Ovary (tissue), 10 donors: ENCODE results near the gene MRPS18C. TPM values are rescaled to one million over a fixed set of nuclear protein-coding genes. Genes with fewer than 3 reads are reported as not detected.
A peak's percentile ranks its signal among the peaks of the same experiment; 100 is the strongest.

Experiments used
- DNase-seq, 5 donors: peaks; one replicate each; pipeline ENCODE4 v3.0.0-alpha.2; 2019 to 2020
- H3K27ac ChIP-seq, 2 donors: fragments of 200-600 bp; one replicate each; pipeline versions ENCODE4 v1.5.1 to v1.8.0; 2019 to 2022
- H3K27me3 ChIP-seq: fragments of 200-600 bp; one replicate; pipeline ENCODE4 v1.8.0; 2022
- H3K36me3 ChIP-seq: fragments of 200-600 bp; sonication (generic); one replicate; pipeline ENCODE4 v1.5.1; 2019
- H3K4me1 ChIP-seq: one replicate; pipeline ENCODE4 v1.8.1; 2013; ENCODE audit warnings: mild to moderate bottlenecking, moderate library complexity; ENCODE audit not compliant: insufficient read depth
- H3K4me3 ChIP-seq: fragments of 200-600 bp; sonication (generic); one replicate; pipeline ENCODE4 v1.5.1; 2017
- H3K9me3 ChIP-seq, 2 donors: fragments of 200-600 bp in 1 of 2; sonication (generic) in 1 of 2; one replicate each; pipeline versions ENCODE4 v1.5.1 to v1.8.1; 2013 to 2019; ENCODE audit warnings: mild to moderate bottlenecking in 1 of 2, moderate library complexity in 1 of 2
- EP300 ChIP-seq: sonication (generic); formaldehyde crosslinking; IDR thresholded peaks from one replicate; pipeline ENCODE4 v1.6.1; 2017; ENCODE audit warnings: antibody characterized with exemption
- POLR2A ChIP-seq: fragments of 450-650 bp; IDR thresholded peaks from one replicate; pipeline ENCODE4 v1.6.1; 2017; ENCODE audit warnings: antibody characterized with exemption, mild to moderate bottlenecking, moderate library complexity
- WGBS, 3 donors: extraction: QIAGEN DNeasy Blood & Tissue Kit in 1 of 3; methylation state at CpG; one replicate each; pipeline versions ENCODE4 v1.1.5 to v1.1.7; 2013 to 2017; 5-methylcytosine and 5-hydroxymethylcytosine counted together
- intact Hi-C, 4 donors: fragments of 100-400 bp; cut with DNase I; formaldehyde crosslinking; loops; one replicate each; pipeline versions ENCODE4 v1.11.0 to v1.15.1; 2022 to 2023
- long read RNA-seq, 3 donors: library from polyadenylated mRNA in 2 of 3; unstranded in 2 of 3; transcript quantifications; one replicate each; pipeline ENCODE4 v2.0.0 and lab custom pipeline, GENCODE V29; 2021 to 2026
- polyA plus RNA-seq, 2 donors: library from polyadenylated mRNA; stranded (reverse); fragments of 200-250 nt in 1 of 2; fragments of 350-450 nt in 1 of 2; fragmentation: Illumina TruSeq in 1 of 2; extraction: RNeasy Lipid Tissue Mini Kit (QIAGEN cat#74804) in 1 of 2; gene quantifications; one replicate each; pipeline ENCODE4 v1.2.3, GENCODE V29; 2013 to 2014
- total RNA-seq, 7 donors: library from RNA; depleted of rRNA in 2 of 7; stranded (reverse); fragments of >200 nt in 2 of 7; fragmentation: NEBNext Ultra II Directional in 3 of 7; extraction: Animal tissue kit (Norgen Biotek cat#: 25700) in 3 of 7; gene quantifications; one replicate each; pipeline versions ENCODE4 v1.1.0 to v1.2.4, GENCODE V29; 2016 to 2023
- TF ChIP-seq, protein P1 (sequence below), 3 donors: fragments of 450-650 bp in 2 of 3; fragments of 200-600 bp in 1 of 3; IDR thresholded peaks; one replicate each; pipeline versions ENCODE4 v1.5.1 to v1.8.0; 2016 to 2022; ENCODE audit warnings: antibody characterized with exemption in 3 of 3, mild to moderate bottlenecking in 1 of 3
- donor health status: DM: no; HTN: no; CAD: no; lungs with moderate emphysema.
- donor health status: DM: no; HTN: no; CAD: no.
- donor health status: Bipolar disorder and iron deficiency.
- donor health status: DM: yes; HTN: yes; CAD: no.
- donor health status: DM: no; HTN: no; CAD: no.
- donor health status: DM: yes; HTN: yes; CAD: no.

MRPS18C gene
- total RNA-seq (10 to 100 TPM; 13.0 to 47.5 (median 35.7) TPM), polyA plus RNA-seq (10 to 100 TPM; 18.5 to 46.5 TPM)
- long read RNA-seq, donor 1, transcript MRPS18C-208 (2 exons, 2,482 nt): minor isoform, 7 of 21 reads
- long read RNA-seq, donor 1, transcript MRPS18C-201 (6 exons, 1,643 nt): major isoform, 12 of 21 reads
- long read RNA-seq, donor 1, partial matches to known transcripts: 0 of 21 reads
- long read RNA-seq, donor 1, other reads (novel, unspliced or antisense): 1 of 21 reads
- long read RNA-seq, donor 2, transcript MRPS18C-201 (6 exons, 1,643 nt): major isoform, 56 of 63 reads
- long read RNA-seq, donor 2, transcript MRPS18C-204 (5 exons, 666 nt): minor isoform, 5 of 63 reads
- long read RNA-seq, donor 2, partial matches to known transcripts: 0 of 63 reads
- long read RNA-seq, donor 2, other reads (novel, unspliced or antisense): 0 of 63 reads
- long read RNA-seq, donor 3, transcript MRPS18C-201 (6 exons, 1,643 nt): major isoform, 35 of 37 reads
- long read RNA-seq, donor 3, partial matches to known transcripts: 0 of 37 reads
- long read RNA-seq, donor 3, other reads (novel, unspliced or antisense): 1 of 37 reads

- no peaks in the 10 kb centered on the region for H3K9me3 ChIP-seq
- H3K36me3 ChIP-seq: no peaks in the 10 kb centered on the region
- H3K4me3 ChIP-seq: peak within 1 kb of the TSS; percentile 84
- 0% methylated on average over 58 of the region's 58 CpGs for WGBS, 3 donors
- peak; percentile 95 to 98 (median 97) for DNase-seq
- TF ChIP-seq, protein P1, sequence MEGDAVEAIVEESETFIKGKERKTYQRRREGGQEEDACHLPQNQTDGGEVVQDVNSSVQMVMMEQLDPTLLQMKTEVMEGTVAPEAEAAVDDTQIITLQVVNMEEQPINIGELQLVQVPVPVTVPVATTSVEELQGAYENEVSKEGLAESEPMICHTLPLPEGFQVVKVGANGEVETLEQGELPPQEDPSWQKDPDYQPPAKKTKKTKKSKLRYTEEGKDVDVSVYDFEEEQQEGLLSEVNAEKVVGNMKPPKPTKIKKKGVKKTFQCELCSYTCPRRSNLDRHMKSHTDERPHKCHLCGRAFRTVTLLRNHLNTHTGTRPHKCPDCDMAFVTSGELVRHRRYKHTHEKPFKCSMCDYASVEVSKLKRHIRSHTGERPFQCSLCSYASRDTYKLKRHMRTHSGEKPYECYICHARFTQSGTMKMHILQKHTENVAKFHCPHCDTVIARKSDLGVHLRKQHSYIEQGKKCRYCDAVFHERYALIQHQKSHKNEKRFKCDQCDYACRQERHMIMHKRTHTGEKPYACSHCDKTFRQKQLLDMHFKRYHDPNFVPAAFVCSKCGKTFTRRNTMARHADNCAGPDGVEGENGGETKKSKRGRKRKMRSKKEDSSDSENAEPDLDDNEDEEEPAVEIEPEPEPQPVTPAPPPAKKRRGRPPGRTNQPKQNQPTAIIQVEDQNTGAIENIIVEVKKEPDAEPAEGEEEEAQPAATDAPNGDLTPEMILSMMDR (IDR thresholded peaks at IDR 0.05): peak in 2 of 3 donors; percentile 32 to 40
- TF ChIP-seq POLR2A (peak; percentile 89), EP300 (no peak)
- intact Hi-C loops: loop anchor here in 2 of 4 donors (10.0 kb wide), 3 partner anchors 121 to 421 kb away; partner anchors contain the start of genes COPS4 (in 1 of the 2), COQ2 (in 1 of the 2) and HPSE (in 1 of the 2)
- H3K4me1 ChIP-seq: peaks cover 7% of the 10 kb centered on the region
- peak within 1 kb of the TSS; percentile 96 to 97 for H3K27ac ChIP-seq
- no peaks in the 10 kb centered on the region for H3K27me3 ChIP-seq
Measured at GRCh38 chr4:83455281-83456183, at the start of gene MRPS18C, which contains the start of gene HELQ. Gene MRPS18C (plus strand): TSS chr4:83456058. CDS start chr4:83456078, 20 bp downstream. Gene HELQ (minus strand): TSS chr4:83455823. CDS start chr4:83455693, 130 bp downstream.

DNA sequence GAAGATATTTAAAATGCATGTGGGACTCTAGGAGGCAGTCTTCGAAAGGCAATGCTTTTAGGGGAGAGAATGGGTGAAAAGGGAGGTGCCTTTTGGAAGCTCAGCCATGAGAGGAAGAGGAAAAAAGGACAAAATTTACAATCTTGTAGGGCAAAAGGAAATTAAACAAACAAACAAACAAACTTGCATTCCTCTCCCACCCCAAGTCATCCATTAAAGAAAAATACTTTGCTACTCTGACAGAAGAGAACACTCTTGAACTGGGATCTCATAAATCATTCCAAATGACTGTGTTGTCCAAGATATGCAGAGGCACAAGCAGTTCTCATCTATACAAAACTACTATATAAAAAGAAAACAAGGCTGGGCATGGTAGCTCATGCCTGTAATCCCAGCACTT is 47.0 kb upstream of the MRPS18C start:
- Histone ChIP-seq H3K27me3 (no peaks in the 10 kb centered on the region), H3K9me3 (no peaks in the 10 kb centered on the region), H3K4me3 (no peak overlapping the region), H3K36me3 (no peaks in the 10 kb centered on the region), H3K27ac (no peak overlapping the region), H3K4me1 (no peaks in the 10 kb centered on the region)
- intact Hi-C loops: no loop called here
- WGBS, 3 donors: 87 to 90% (median 90%) methylated on average over 1 of the region's 1 CpG
- TF ChIP-seq EP300 (no peak), POLR2A (no peak)
- TF ChIP-seq, protein P1 (IDR thresholded peaks at IDR 0.05): no peak
- DNase-seq: no peak

DNA sequence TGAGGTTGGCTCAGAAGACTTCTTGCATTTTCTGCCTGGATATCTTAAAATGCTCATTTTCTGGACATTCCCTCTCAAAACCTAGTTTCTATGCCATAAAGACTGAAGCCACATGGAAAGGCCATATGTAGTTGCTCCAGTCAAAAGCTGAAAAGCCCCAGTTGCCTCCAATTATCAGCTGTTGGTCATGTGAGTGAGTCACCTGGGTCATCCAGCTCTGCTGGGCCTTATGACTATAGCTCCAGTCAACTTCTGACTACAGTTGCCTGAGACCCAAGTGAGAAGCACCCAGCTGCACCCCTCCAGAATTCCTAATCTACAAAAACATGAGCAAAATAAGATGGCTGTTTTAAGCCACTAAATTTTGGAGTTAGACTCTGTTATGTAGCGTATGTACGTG is 42.2 kb upstream of the MRPS18C start:
- Histone ChIP-seq H3K27ac (no peak overlapping the region), H3K9me3 (no peaks in the 10 kb centered on the region), H3K4me3 (no peak overlapping the region), H3K27me3 (no peaks in the 10 kb centered on the region), H3K36me3 (no peaks in the 10 kb centered on the region), H3K4me1 (no peaks in the 10 kb centered on the region)
- 95 to 99% (median 97%) methylated on average over 2 of the region's 2 CpGs for WGBS, 3 donors
- TF ChIP-seq EP300 (no peak), POLR2A (no peak)
- TF ChIP-seq, protein P1 (IDR thresholded peaks at IDR 0.05): no peak
- DNase-seq: no peak
- intact Hi-C loops: no loop called here

GRCh38 chr4:83417566-83417965 is 38.3 kb upstream of the MRPS18C start:
- Histone ChIP-seq H3K4me3 (no peak overlapping the region), H3K9me3 (no peaks in the 10 kb centered on the region), H3K36me3 (no peaks in the 10 kb centered on the region), H3K27me3 (no peaks in the 10 kb centered on the region), H3K27ac (no peak overlapping the region), H3K4me1 (no peaks in the 10 kb centered on the region)
- 79 to 90% (median 83%) methylated on average over 4 of the region's 4 CpGs for WGBS, 3 donors
- intact Hi-C loops: no loop called here
- TF ChIP-seq EP300 (no peak), POLR2A (no peak)
- TF ChIP-seq, protein P1 (IDR thresholded peaks at IDR 0.05): no peak
- no peak for DNase-seq
